RWPE2 (cell line): ENCODE data around the gene PSMC6.

Experiments
- ATAC-seq: fragments of 200-7000 bp; cut with Tn5 transposase; 3 replicates; pipeline ENCODE4 v1.9.1; 2021; ENCODE audit warnings: low read depth
- DNase-seq: peaks from one replicate; pipeline ENCODE4 v3.0.0-alpha.2; 2020; ENCODE audit warnings: low spot score
- H3K27ac ChIP-seq: fragments of 450-650 bp; 2 replicates; pipeline ENCODE4 v1.5.1; 2017; ENCODE audit warnings: mild to moderate bottlenecking; ENCODE audit not compliant: poor library complexity, severe bottlenecking
- H3K27me3 ChIP-seq: fragments of 250-450 bp; sonication (Bioruptor Pico); 2 replicates; pipeline ENCODE4 v1.5.1; 2021; ENCODE audit warnings: mild to moderate bottlenecking, moderate library complexity; ENCODE audit not compliant: insufficient read depth, poor library complexity, severe bottlenecking
- H3K36me3 ChIP-seq: fragments of 250-450 bp; sonication (Bioruptor Pico); 2 replicates; pipeline ENCODE4 v1.5.1; 2020; ENCODE audit warnings: low read depth, mild to moderate bottlenecking, moderate library complexity
- H3K4me1 ChIP-seq: fragments of 250-450 bp; sonication (Bioruptor Pico); 2 replicates; pipeline ENCODE4 v1.5.1; 2021; ENCODE audit warnings: mild to moderate bottlenecking, moderate library complexity; ENCODE audit not compliant: insufficient read depth, poor library complexity, severe bottlenecking
- H3K4me3 ChIP-seq: fragments of 250-450 bp; sonication (Bioruptor Pico); 2 replicates; pipeline ENCODE4 v1.5.1; 2021; ENCODE audit warnings: mild to moderate bottlenecking, moderate library complexity; ENCODE audit not compliant: severe bottlenecking
- H3K9me3 ChIP-seq: fragments of 250-450 bp; sonication (Bioruptor Pico); 2 replicates; pipeline ENCODE4 v1.5.1; 2021; ENCODE audit warnings: mild to moderate bottlenecking, moderate library complexity; ENCODE audit not compliant: severe bottlenecking
- CTCF ChIP-seq: fragments of 450-650 bp; IDR thresholded peaks from one replicate; pipeline ENCODE4 v1.5.1; 2017; ENCODE audit warnings: mild to moderate bottlenecking, moderate library complexity; ENCODE audit not compliant: poor library complexity, severe bottlenecking

Gene PSMC6

GRCh38 chr14:52695481-52696091, 11.4 kb upstream of the PSMC6 start, which contains the start of gene ERO1A:
TSS of gene ERO1A (minus strand) at chr14:52695558. CDS start at chr14:52695481, 77 bp downstream.
- Histone ChIP-seq H3K36me3 (peaks cover 20% of the 10 kb centered on the region), H3K4me1 (peaks cover 46% of the 10 kb centered on the region), H3K27ac (peak within 1 kb of the TSS; percentile 88), H3K4me3 (peak within 1 kb of the TSS; percentile 85), H3K9me3 (no peaks in the 10 kb centered on the region), H3K27me3 (no peaks in the 10 kb centered on the region)
- DNase-seq (peak; percentile 89), ATAC-seq (peak; percentile 78)
- peak; percentile 20 for TF ChIP-seq CTCF

GRCh38 chr14:52700701-52701172, 6.3 kb upstream of the PSMC6 start:
- DNase-seq (no peak), ATAC-seq (peak; percentile 80)
- H3K4me3 ChIP-seq: no peak overlapping the region
- peaks cover 38% of the 10 kb centered on the region for H3K4me1 ChIP-seq
- no peaks in the 10 kb centered on the region for H3K9me3 ChIP-seq
- no peak for TF ChIP-seq CTCF
- H3K27ac ChIP-seq: peak overlapping the region; percentile 96
- no peaks in the 10 kb centered on the region for H3K27me3 ChIP-seq
- H3K36me3 ChIP-seq: no peaks in the 10 kb centered on the region

- no peaks in the 10 kb centered on the region for H3K9me3 ChIP-seq
- no peaks in the 10 kb centered on the region for H3K36me3 ChIP-seq
- H3K27ac ChIP-seq: peak overlapping the region; percentile 96
- TF ChIP-seq CTCF: no peak
- peaks cover 39% of the 10 kb centered on the region for H3K4me1 ChIP-seq
- ATAC-seq (peak; percentile 22), DNase-seq (no peak)
- H3K4me3 ChIP-seq: no peak overlapping the region
- H3K27me3 ChIP-seq: no peaks in the 10 kb centered on the region
Measured at GRCh38 chr14:52701223-52701622, 5.8 kb upstream of the PSMC6 start.

GRCh38 chr14:52703225-52703624, 3.8 kb upstream of the PSMC6 start:
- no peaks in the 10 kb centered on the region for H3K9me3 ChIP-seq
- H3K27ac ChIP-seq: peak overlapping the region; percentile 96
- no peak overlapping the region for H3K4me3 ChIP-seq
- peaks cover 44% of the 10 kb centered on the region for H3K4me1 ChIP-seq
- no peak for TF ChIP-seq CTCF
- peak; percentile 62 for ATAC-seq
- H3K36me3 ChIP-seq: peaks cover 1% of the 10 kb centered on the region
- H3K27me3 ChIP-seq: no peaks in the 10 kb centered on the region
- peak; percentile 85 for DNase-seq

- Histone ChIP-seq H3K4me3 (no peak overlapping the region), H3K27ac (peak overlapping the region; percentile 96), H3K9me3 (no peaks in the 10 kb centered on the region), H3K36me3 (peaks cover 6% of the 10 kb centered on the region), H3K4me1 (peaks cover 45% of the 10 kb centered on the region), H3K27me3 (no peaks in the 10 kb centered on the region)
- no peak for DNase-seq
- no peak for ATAC-seq
- TF ChIP-seq CTCF: no peak
Measured at GRCh38 chr14:52703664-52704063, 3.3 kb upstream of the PSMC6 start.
